Thyroid gland (tissue), 4 donors: ENCODE measurements around the gene RNF213. TPM values are rescaled to one million over a fixed set of nuclear protein-coding genes. Genes with fewer than 3 reads are reported as not detected.
"Not testable (repeated sequence)": the region's sequence is repeated elsewhere in the genome, so short reads cannot be mapped to it uniquely, and the experiment has no call there.

Experiments used
- DNase-seq, 2 donors: peaks; one replicate each; pipeline ENCODE4 v3.0.0-alpha.2; 2019
- H3K27ac ChIP-seq, 3 donors: fragments of 200-600 bp; sonication (generic); 1 replicate in 2 of 3; 2 replicates in 1 of 3; pipeline ENCODE4 v1.5.1; 2016 to 2019; ENCODE audit warnings: mild to moderate bottlenecking in 1 of 3, moderate library complexity in 1 of 3
- H3K27me3 ChIP-seq: fragments of 200-600 bp; sonication (generic); one replicate; pipeline ENCODE4 v1.5.1; 2019
- H3K36me3 ChIP-seq, 2 donors: fragments of 200-600 bp; sonication (generic); one replicate each; pipeline ENCODE4 v1.5.1; 2016 to 2019
- H3K4me1 ChIP-seq, 2 donors: fragments of 200-600 bp; sonication (generic); one replicate each; pipeline ENCODE4 v1.5.1; 2017 to 2019
- H3K4me3 ChIP-seq, 3 donors: fragments of 200-600 bp; sonication (generic); replicated peaks in 1 of 3; 1 replicate in 2 of 3; 2 replicates in 1 of 3; pipeline ENCODE4 v1.5.1; 2016; ENCODE audit warnings: mild to moderate bottlenecking in 1 of 3
- H3K9me3 ChIP-seq: fragments of 200-600 bp; sonication (generic); one replicate; pipeline ENCODE4 v1.5.1; 2017
- POLR2A ChIP-seq, 2 donors: fragments of 450-650 bp; IDR thresholded peaks; one replicate each; pipeline ENCODE4 v1.6.1; 2017; ENCODE audit warnings: antibody characterized with exemption in 2 of 2, mild to moderate bottlenecking in 2 of 2, moderate library complexity in 1 of 2
- WGBS, 2 donors: methylation state at CpG; one replicate each; pipeline ENCODE4 v1.1.5; 2017; 5-methylcytosine and 5-hydroxymethylcytosine counted together
- intact Hi-C: fragments of 100-400 bp; cut with DNase I; formaldehyde crosslinking; loops from one replicate; pipeline ENCODE4 v1.15.1; 2023
- total RNA-seq, 4 donors: library from RNA; depleted of rRNA; stranded (reverse); fragments of >200 nt; gene quantifications; one replicate each; pipeline ENCODE4 v1.2.3, GENCODE V29; 2016
- TF ChIP-seq, protein P1 (sequence below), 6 experiments: fragments of 200-600 bp in 3 of 6; fragments of 450-650 bp in 3 of 6; sonication (generic) in 3 of 6; IDR thresholded peaks; one replicate each; pipeline ENCODE4 v1.5.1; 2016 to 2019; ENCODE audit warnings: antibody characterized with exemption in 6 of 6, mild to moderate bottlenecking in 2 of 6, inconsistent platforms in 1 of 6, moderate library complexity in 1 of 6

Gene RNF213
- total RNA-seq, 4 donors from 2014 or later = 107 to 245 (median 187) TPM

GRCh38 chr17:80313160-80313829, 52.6 kb downstream of the RNF213 start:
- peaks cover 54 to 63% of the 10 kb centered on the region in 2 donors for H3K36me3 ChIP-seq
- no peak overlapping the region for H3K4me3 ChIP-seq
- H3K9me3 ChIP-seq = no peaks in the 10 kb centered on the region
- intact Hi-C loops = no loop called here
- H3K4me1 ChIP-seq = no peaks in the 10 kb centered on the region
- no peaks in the 10 kb centered on the region for H3K27me3 ChIP-seq
- H3K27ac ChIP-seq = no peak overlapping the region
- TF ChIP-seq, protein P1, sequence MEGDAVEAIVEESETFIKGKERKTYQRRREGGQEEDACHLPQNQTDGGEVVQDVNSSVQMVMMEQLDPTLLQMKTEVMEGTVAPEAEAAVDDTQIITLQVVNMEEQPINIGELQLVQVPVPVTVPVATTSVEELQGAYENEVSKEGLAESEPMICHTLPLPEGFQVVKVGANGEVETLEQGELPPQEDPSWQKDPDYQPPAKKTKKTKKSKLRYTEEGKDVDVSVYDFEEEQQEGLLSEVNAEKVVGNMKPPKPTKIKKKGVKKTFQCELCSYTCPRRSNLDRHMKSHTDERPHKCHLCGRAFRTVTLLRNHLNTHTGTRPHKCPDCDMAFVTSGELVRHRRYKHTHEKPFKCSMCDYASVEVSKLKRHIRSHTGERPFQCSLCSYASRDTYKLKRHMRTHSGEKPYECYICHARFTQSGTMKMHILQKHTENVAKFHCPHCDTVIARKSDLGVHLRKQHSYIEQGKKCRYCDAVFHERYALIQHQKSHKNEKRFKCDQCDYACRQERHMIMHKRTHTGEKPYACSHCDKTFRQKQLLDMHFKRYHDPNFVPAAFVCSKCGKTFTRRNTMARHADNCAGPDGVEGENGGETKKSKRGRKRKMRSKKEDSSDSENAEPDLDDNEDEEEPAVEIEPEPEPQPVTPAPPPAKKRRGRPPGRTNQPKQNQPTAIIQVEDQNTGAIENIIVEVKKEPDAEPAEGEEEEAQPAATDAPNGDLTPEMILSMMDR (IDR thresholded peaks at IDR 0.05) = no peak
- TF ChIP-seq POLR2A (IDR thresholded peaks at IDR 0.05) = no peak
- no peak for DNase-seq
- 97 to 98% methylated on average over 6 of the region's 6 CpGs for WGBS, 2 donors

DNA sequence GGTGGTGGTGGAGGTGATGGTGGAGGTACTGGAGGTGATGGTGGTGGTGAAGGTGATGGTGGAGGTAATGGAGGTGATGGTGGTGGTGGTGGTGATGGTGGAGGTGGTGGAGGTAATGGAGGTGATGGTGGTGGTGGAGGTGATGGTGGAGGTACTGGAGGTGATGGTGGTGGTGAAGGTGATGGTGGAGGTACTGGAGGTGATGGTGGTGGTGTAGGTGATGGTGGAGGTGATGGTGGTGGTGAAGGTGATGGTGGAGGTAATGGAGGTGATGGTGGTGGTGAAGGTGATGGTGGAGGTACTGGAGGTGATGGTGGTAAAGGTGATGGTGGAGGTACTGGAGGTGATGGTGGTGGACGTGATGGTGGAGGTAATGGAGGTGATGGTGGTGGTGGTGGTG, 53.3 kb downstream of the RNF213 start:
- H3K4me1 ChIP-seq, intact Hi-C loops: not testable (repeated sequence)
- peaks cover 51 to 60% of the 10 kb centered on the region in 2 donors for H3K36me3 ChIP-seq

DNA sequence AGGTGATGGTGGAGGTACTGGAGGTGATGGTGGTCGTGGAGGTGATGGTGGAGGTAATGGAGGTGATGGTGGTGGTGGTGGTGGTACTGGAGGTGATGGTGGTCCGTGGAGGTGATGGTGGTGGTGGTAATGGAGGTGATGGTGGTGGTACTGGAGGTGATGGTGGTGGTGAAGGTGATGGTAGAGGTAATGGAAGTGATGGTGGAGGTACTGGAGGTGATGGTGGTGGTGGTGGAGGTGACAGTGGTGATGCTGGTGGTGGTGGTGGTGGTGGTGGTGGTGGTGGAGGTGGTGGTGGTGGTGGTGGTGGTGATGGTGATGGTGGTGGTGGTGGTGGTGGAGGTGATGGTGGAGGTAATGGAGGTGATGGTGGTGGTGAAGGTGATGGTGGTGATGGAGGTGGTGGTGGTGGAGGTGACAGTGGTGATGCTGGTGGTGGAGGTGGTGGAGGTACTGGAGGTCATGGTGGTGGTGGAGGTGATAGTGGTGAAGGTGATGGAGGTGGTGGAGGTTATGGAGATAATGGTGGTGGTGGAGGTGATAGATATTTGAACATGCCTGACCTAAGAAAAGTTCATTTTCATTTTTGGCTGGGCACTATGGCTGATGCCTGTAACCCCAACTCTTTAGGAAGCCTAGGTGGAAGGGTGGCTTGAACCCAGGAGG, 55.0 kb downstream of the RNF213 start:
- no peaks in the 10 kb centered on the region for H3K4me1 ChIP-seq
- TF ChIP-seq, protein P1 (IDR thresholded peaks at IDR 0.05) = no peak
- TF ChIP-seq POLR2A (IDR thresholded peaks at IDR 0.05) = no peak
- H3K27ac ChIP-seq = no peak overlapping the region
- no peak for DNase-seq
- intact Hi-C loops = no loop called here
- no peak overlapping the region for H3K4me3 ChIP-seq
- H3K9me3 ChIP-seq = no peaks in the 10 kb centered on the region
- no peaks in the 10 kb centered on the region for H3K27me3 ChIP-seq
- WGBS, 2 donors = 95 to 100% methylated on average over 1 of the region's 2 CpGs
- H3K36me3 ChIP-seq = peaks cover 52 to 62% of the 10 kb centered on the region in 2 donors

More for the DNA sequence above, 53.3 kb downstream of the RNF213 start:
- not testable (repeated sequence) for H3K4me3 ChIP-seq, H3K9me3 ChIP-seq, DNase-seq, H3K27me3 ChIP-seq, H3K27ac ChIP-seq
- 100% methylated on average over 1 of the region's 1 CpG for WGBS, 2 donors

DNA sequence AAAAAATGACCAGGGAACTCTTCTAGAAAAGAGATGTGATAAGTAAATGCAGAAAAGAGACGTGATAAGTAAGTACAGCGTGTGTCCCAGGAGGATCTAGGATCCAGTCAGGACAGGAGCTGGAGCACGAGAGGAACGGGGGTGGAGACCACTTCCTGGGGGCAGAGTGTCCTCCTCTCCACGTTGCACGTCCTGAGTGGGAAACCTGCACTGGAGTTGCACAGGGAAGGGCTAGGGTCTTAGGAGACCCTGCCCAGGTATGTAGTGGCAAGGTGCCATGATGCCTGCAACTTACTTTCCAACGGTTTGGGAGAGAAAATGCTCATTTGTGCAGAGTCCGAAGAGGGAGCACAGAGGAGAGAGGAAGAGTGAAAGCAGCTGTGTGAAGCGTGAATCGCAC, 55.8 kb downstream of the RNF213 start:
- H3K4me3 ChIP-seq = no peak overlapping the region
- peaks cover 52 to 56% of the 10 kb centered on the region in 2 donors for H3K36me3 ChIP-seq
- no peaks in the 10 kb centered on the region for H3K4me1 ChIP-seq
- no peak for DNase-seq
- TF ChIP-seq, protein P1 (IDR thresholded peaks at IDR 0.05) = no peak
- no peak for TF ChIP-seq POLR2A (IDR thresholded peaks at IDR 0.05)
- H3K9me3 ChIP-seq = no peaks in the 10 kb centered on the region
- WGBS, 2 donors = 80% methylated on average over 10 of the region's 10 CpGs
- intact Hi-C loops = no loop called here
- no peak overlapping the region for H3K27ac ChIP-seq
- no peaks in the 10 kb centered on the region for H3K27me3 ChIP-seq

DNA sequence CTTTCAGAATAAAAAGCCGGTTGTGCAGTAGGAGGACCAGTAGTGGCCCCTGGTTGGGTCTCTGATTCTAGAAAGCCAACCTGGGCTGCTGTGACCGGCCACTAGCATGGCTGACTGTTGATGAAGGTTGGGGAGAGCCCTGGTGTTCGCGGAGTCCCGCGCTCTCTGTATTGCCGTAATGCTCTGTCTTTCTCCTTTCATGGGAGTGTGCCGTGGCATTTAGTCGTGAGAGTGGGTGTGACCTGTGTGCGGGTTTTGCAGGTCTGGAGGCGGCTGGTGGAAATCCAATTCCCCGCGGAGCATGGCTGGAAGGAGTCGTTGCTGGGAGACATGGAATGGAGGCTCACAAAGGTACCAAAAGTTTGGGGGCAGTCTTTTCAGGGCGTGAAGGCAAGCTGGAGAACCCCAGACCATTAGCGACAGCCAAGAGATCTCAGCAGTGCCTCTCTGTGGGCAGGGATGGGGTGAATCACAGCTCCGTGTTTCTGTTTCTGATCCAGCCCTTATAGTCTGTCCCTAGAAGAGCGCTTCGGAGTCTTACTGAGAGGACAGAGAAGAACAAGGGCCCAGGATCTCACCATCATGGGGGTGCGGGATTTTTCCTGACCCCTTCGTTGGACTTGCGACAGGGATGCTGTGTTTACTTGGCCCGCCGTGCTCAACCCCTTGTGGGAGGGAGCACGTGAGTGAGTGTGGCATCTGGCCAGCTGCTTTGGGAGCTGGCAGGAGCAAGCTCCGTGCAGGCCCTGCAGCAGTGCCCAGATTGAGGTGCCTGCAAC, 56.5 kb downstream of the RNF213 start:
- Histone ChIP-seq H3K9me3 (no peaks in the 10 kb centered on the region), H3K4me1 (no peaks in the 10 kb centered on the region), H3K4me3 (no peak overlapping the region), H3K36me3 (peaks cover 54 to 58% of the 10 kb centered on the region in 2 donors), H3K27me3 (no peaks in the 10 kb centered on the region), H3K27ac (no peak overlapping the region)
- 94% methylated on average over 22 to 25 of the region's 26 CpGs for WGBS, 2 donors
- intact Hi-C loops = no loop called here
- DNase-seq = no peak
- no peak for TF ChIP-seq POLR2A (IDR thresholded peaks at IDR 0.05)
- TF ChIP-seq, protein P1 (IDR thresholded peaks at IDR 0.05) = no peak
